Neural crest cell (in vitro differentiated cells): ENCODE measurements around the gene LONRF2. TPM values are rescaled to one million over a fixed set of nuclear protein-coding genes. Genes with fewer than 3 reads are reported as not detected.

Source experiments
- DNase-seq: peaks from one replicate; pipeline ENCODE4 v3.0.0; 2021; ENCODE audit warnings: low read depth, mixed read lengths, low spot score
- H3K27ac Mint-ChIP-seq: one replicate; pipeline ENCODE4 v1.8.0; 2021; ENCODE audit warnings: mild to moderate bottlenecking, mixed read lengths; ENCODE audit not compliant: unreplicated experiment
- H3K27me3 Mint-ChIP-seq: 2 replicates; pipeline ENCODE4 v1.8.0; 2021; ENCODE audit warnings: low read depth, mild to moderate bottlenecking, mixed read lengths
- H3K36me3 Mint-ChIP-seq: 2 replicates; pipeline ENCODE4 v1.8.0; 2021; ENCODE audit warnings: low read depth, mild to moderate bottlenecking, mixed read lengths
- H3K4me1 Mint-ChIP-seq: 2 replicates; pipeline ENCODE4 v1.8.0; 2021; ENCODE audit warnings: mixed read lengths
- H3K4me3 Mint-ChIP-seq: one replicate; pipeline ENCODE4 v1.8.0; 2021; ENCODE audit warnings: mild to moderate bottlenecking, mixed read lengths
- H3K9me3 Mint-ChIP-seq: 2 replicates; pipeline ENCODE4 v1.8.0; 2021; ENCODE audit warnings: mixed read lengths
- CTCF ChIP-seq: fragments of 200-600 bp; sonication (generic); conservative IDR thresholded peaks from 2 replicates; pipeline ENCODE4 v1.5.0; 2021; ENCODE audit warnings: antibody characterized with exemption, mild to moderate bottlenecking
- total RNA-seq: library from RNA; stranded (reverse); gene quantifications from 2 replicates; pipeline ENCODE4 v1.2.1, GENCODE V29; 2021

The LONRF2 gene
- total RNA-seq, 1 donor from 2014 or later: 5.2 TPM

- Mint-ChIP-seq H3K4me3 (no peak overlapping the region), H3K36me3 (no peaks in the 10 kb centered on the region), H3K27ac (no peak overlapping the region), H3K9me3 (no peaks in the 10 kb centered on the region), H3K27me3 (no peaks in the 10 kb centered on the region), H3K4me1 (peaks cover 9% of the 10 kb centered on the region)
- TF ChIP-seq CTCF: no peak
- no peak for DNase-seq
These were observed 91.5 kb downstream of the LONRF2 start for GRCh38 chr2:100230754-100231153.

- Mint-ChIP-seq H3K9me3 (peaks cover 5% of the 10 kb centered on the region), H3K4me3 (no peak overlapping the region), H3K4me1 (peaks cover 8% of the 10 kb centered on the region), H3K36me3 (no peaks in the 10 kb centered on the region), H3K27ac (no peak overlapping the region), H3K27me3 (no peaks in the 10 kb centered on the region)
- no peak for DNase-seq
- TF ChIP-seq CTCF: peak; percentile 54
These were observed 93.3 kb downstream of the LONRF2 start for GRCh38 chr2:100228967-100229366.

GRCh38 chr2:100228415-100228814 lies 93.9 kb downstream of the LONRF2 start:
- no peak overlapping the region for H3K27ac Mint-ChIP-seq
- H3K4me1 Mint-ChIP-seq: peaks cover 8% of the 10 kb centered on the region
- no peak for TF ChIP-seq CTCF
- no peaks in the 10 kb centered on the region for H3K27me3 Mint-ChIP-seq
- peaks cover 5% of the 10 kb centered on the region for H3K9me3 Mint-ChIP-seq
- H3K4me3 Mint-ChIP-seq: no peak overlapping the region
- no peak for DNase-seq
- no peaks in the 10 kb centered on the region for H3K36me3 Mint-ChIP-seq

- H3K27me3 Mint-ChIP-seq: no peaks in the 10 kb centered on the region
These were observed 97.2 kb downstream of the LONRF2 start for GRCh38 chr2:100224988-100225710.

GRCh38 chr2:100223502-100223901 lies 98.8 kb downstream of the LONRF2 start:
- H3K4me1 Mint-ChIP-seq: peaks cover 11% of the 10 kb centered on the region
- H3K9me3 Mint-ChIP-seq: peaks cover 5% of the 10 kb centered on the region
- no peaks in the 10 kb centered on the region for H3K36me3 Mint-ChIP-seq
- DNase-seq: no peak
- no peaks in the 10 kb centered on the region for H3K27me3 Mint-ChIP-seq
- no peak for TF ChIP-seq CTCF
- H3K27ac Mint-ChIP-seq: no peak overlapping the region
- H3K4me3 Mint-ChIP-seq: no peak overlapping the region

More at GRCh38 chr2:100224988-100225710, 97.2 kb downstream of the LONRF2 start:
- Mint-ChIP-seq H3K9me3 (peaks cover 5% of the 10 kb centered on the region), H3K36me3 (no peaks in the 10 kb centered on the region), H3K27ac (no peak overlapping the region), H3K4me3 (no peak overlapping the region), H3K4me1 (peaks cover 8% of the 10 kb centered on the region)
- TF ChIP-seq CTCF: no peak
- no peak for DNase-seq

Other genes starting within 250 kb of the LONRF2 start
- gene AFF3, start 179.9 kb downstream of the LONRF2 start, total RNA-seq: 20.9 and 25.7 TPM in 2 replicates
- 33.0 and 33.2 TPM in 2 replicates for gene CHST10, start 95.2 kb upstream of the LONRF2 start, total RNA-seq
- not detected in 2 replicates for gene NMS, start 148.0 kb upstream of the LONRF2 start, total RNA-seq
- gene PDCL3, start 240.5 kb upstream of the LONRF2 start, total RNA-seq: 35.4 and 36.0 TPM in 2 replicates